Measurements from ENCODE around the gene TPRA1. TPM values are rescaled to one million over a fixed set of nuclear protein-coding genes. Genes with fewer than 3 reads are reported as not detected.

TPRA1 gene
- total RNA-seq, 6 experiments from 2014 or later: 38.8 to 47.5 (median 43.8) TPM

GRCh38 chr3:127555108-127555507 lies 35.4 kb downstream of the TPRA1 start:
- DNase-seq: no peak
- peaks cover 31% of the 10 kb centered on the region for H3K27me3 Mint-ChIP-seq (ENCODE audit: insufficient read depth)
- peaks cover 8% of the 10 kb centered on the region; the same call in 1 of the 2 replicates for H3K4me1 Mint-ChIP-seq (ENCODE audit: low read depth)

GRCh38 chr3:127552038-127552437 lies 38.5 kb downstream of the TPRA1 start:
- Mint-ChIP-seq H3K27ac (no peak overlapping the region), H3K4me3 (no peak overlapping the region), H3K27me3 (ENCODE audit: insufficient read depth) (peaks cover 29% of the 10 kb centered on the region), H3K9me3 (no peaks in the 10 kb centered on the region), H3K36me3 (ENCODE audit: low read depth) (no peaks in the 10 kb centered on the region), H3K4me1 (ENCODE audit: low read depth) (peaks cover 14% of the 10 kb centered on the region)
- no peak for TF ChIP-seq CTCF (IDR thresholded peaks at IDR 0.05)
- DNase-seq: no peak

More at GRCh38 chr3:127555108-127555507, 35.4 kb downstream of the TPRA1 start:
- no peak overlapping the region for H3K27ac Mint-ChIP-seq
- peaks cover 6% of the 10 kb centered on the region; the same call in 1 of the 2 replicates for H3K36me3 Mint-ChIP-seq (ENCODE audit: low read depth)
- H3K4me3 Mint-ChIP-seq: no peak overlapping the region
- TF ChIP-seq CTCF (IDR thresholded peaks at IDR 0.05): no peak
- H3K9me3 Mint-ChIP-seq: peaks cover 6% of the 10 kb centered on the region

DNA sequence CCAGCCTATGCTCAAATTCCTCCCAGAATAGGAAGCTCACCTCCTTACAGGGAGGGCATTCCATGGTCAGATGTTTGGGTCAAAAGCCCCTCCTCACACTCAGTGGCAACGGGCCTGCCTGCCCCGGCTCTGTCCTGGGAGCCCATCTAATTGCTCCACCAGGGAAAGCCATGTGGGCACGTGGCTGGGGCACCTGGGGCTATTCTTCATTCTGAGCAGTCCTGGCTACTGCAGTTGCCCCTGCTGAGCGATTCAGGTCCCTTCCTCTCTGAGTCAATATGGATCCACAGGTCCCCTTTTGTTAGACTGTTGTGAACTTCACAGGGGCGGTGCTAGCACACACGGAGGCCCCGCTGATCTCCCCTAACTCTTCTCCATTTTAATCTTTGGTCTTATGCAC lies 39.4 kb downstream of the TPRA1 start:
- Mint-ChIP-seq H3K36me3 (ENCODE audit: low read depth) (no peaks in the 10 kb centered on the region), H3K4me3 (no peak overlapping the region), H3K9me3 (no peaks in the 10 kb centered on the region), H3K27me3 (ENCODE audit: insufficient read depth) (peaks cover 29% of the 10 kb centered on the region), H3K4me1 (ENCODE audit: low read depth) (peaks cover 14% of the 10 kb centered on the region), H3K27ac (no peak overlapping the region)
- no peak for DNase-seq
- TF ChIP-seq CTCF (IDR thresholded peaks at IDR 0.05): no peak

- Mint-ChIP-seq H3K27me3 (ENCODE audit: insufficient read depth) (peaks cover 29% of the 10 kb centered on the region), H3K36me3 (ENCODE audit: low read depth) (no peaks in the 10 kb centered on the region), H3K9me3 (no peaks in the 10 kb centered on the region), H3K27ac (no peak overlapping the region), H3K4me1 (ENCODE audit: low read depth) (peaks cover 14% of the 10 kb centered on the region), H3K4me3 (no peak overlapping the region)
- no peak for TF ChIP-seq CTCF (IDR thresholded peaks at IDR 0.05)
- DNase-seq: no peak
Observed at GRCh38 chr3:127550468-127551157, 39.9 kb downstream of the TPRA1 start.

- Mint-ChIP-seq H3K9me3 (no peaks in the 10 kb centered on the region), H3K27me3 (ENCODE audit: insufficient read depth) (peaks cover 25% of the 10 kb centered on the region), H3K4me3 (no peak overlapping the region), H3K4me1 (ENCODE audit: low read depth) (peaks cover 14% of the 10 kb centered on the region), H3K27ac (no peak overlapping the region), H3K36me3 (ENCODE audit: low read depth) (no peaks in the 10 kb centered on the region)
- DNase-seq: no peak
- TF ChIP-seq CTCF (IDR thresholded peaks at IDR 0.05): no peak
Observed at GRCh38 chr3:127549826-127550467, 40.6 kb downstream of the TPRA1 start.

All from HFFc6 (cell line).